GM21529 (cell line): Measurements from ENCODE around the gene ENDOU.

Source experiments
- ATAC-seq: cut with Tn5 transposase; IDR thresholded peaks from one replicate; pipeline ENCODE4 v1.9.1; 2021; ENCODE audit not compliant: unreplicated experiment

The ENDOU gene

DNA sequence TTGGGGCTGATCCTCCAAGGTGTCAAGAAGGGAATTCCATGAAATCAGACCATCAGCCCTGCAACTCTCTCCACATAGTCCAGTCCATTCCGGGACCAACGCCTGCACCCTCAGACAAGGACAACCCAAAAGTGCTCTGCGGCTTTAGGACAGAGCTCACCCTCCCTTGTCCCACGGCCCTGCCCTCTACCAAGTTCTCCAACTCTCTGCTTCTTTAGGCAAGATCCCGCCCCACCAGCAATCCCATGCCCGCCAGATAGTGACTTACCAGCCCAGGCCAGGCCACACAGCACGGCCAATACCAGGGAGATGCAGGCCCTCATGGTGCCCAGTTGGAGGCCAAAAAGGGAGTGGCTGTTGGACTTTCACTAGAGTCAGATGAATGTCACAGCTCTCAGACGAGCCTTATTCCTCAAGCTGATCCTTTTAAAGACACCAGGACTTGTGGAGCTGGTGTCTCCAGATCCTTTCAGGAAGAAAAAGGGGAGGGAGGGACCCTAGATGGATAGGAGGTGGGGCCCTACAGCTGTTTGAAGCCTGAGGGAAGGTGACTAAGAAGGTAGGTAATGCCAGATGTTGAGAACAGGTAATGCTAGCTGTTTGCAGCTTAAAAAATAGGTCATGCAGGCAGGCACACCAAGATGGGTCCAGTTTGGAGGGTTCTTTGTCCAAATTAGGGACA lies at the start of gene ENDOU:
Gene ENDOU (minus strand): TSS at position 400 of the 682 bp plus-strand sequence. CDS start 77 bp downstream, at position 323.
- no peak for ATAC-seq

GRCh38 chr12:47774663-47775062 lies 49.4 kb upstream of the ENDOU start:
- ATAC-seq, result no peak

GRCh38 chr12:47773858-47774580 lies 48.7 kb upstream of the ENDOU start:
- no peak for ATAC-seq

DNA sequence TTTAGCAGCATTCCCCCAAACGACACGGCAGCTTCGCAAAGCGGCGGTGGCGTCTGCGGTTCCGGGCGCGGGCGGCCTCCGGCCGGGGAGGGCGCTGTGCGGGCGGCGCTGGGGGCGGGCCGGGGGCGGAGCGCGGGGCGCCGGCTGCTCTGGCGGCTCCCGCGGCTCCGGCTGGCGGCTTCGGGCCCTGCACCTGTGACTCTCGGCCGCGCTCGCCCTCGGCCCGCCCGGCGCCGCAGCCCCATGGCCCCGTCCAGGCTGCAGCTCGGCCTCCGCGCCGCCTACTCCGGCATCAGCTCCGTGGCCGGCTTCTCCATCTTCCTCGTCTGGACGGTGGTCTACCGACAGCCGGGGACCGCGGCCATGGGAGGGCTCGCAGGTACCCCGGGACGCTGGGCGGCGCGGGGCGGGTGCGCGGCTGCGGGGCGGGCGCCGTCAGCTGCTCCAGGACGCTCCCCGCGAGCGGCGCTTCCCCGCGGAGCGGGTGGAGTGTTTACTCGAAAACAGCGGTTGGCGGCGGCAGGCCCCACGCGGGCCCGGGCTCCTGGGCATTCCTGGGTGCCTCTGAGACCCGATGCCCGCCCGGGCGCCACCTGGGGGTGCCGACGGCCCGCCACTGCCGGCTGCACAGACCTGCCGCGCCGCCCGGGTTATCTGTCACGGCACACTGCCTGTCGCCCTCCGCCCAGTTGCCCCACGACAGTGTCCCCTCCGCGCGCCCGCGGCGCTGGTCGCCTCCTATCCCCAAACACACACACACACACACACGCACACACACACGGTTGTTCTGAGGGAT lies 48.0 kb upstream of the ENDOU start, which contains the start of gene SLC48A1:
Gene SLC48A1 (plus strand): TSS at position 177 of the 796 bp plus-strand sequence. CDS start 67 bp downstream, at position 244.
- peak; percentile 80 for ATAC-seq

GRCh38 chr12:47772738-47773061 lies 47.4 kb upstream of the ENDOU start:
- ATAC-seq, result no peak

DNA sequence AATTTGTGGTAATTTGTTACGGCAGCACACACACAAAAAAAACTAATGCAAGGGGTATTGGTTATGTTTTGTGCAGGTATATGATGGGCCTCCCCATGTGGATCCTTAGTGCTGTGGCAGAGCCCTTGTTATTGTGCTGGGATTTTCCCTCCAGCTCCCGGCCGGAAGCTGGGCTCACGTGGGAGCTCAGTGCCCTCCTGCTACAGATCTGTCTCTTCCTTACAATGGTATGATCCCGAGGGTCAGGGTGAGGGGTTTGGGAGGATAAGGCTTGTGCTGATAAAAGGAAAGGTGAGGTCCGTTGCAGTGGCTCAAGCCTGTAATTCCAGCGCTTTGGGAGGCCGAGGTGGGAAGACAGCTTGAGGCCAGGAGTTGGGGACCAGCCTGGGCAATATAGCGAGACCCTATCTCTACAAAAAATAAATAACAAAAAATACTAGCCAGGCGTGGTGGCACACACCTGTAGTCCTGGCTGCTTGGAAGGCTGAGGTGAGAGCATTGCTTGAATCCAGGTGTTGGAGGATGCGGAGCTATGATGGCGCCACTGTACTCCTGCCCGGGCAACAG lies 46.9 kb upstream of the ENDOU start:
- ATAC-seq, result no peak

DNA sequence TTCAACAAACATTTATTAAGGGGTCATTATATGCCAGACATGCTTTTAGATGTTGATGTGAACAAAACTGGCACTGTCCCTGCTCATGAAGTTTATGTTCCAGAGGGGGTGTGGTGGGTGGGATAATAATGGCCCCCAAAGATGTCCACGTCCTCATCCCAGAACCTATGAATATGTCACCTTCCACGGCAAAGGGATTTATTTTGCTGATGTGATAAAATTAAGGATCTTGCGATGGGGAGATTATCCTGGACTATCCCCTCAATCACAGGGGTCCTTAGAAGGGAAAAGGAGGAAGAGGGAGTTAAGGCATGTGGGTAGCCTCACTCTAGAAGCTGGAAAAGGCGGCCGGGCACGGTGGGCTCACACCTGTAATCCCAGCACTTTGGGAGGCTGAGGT lies 46.0 kb upstream of the ENDOU start:
- no peak for ATAC-seq

- ATAC-seq, result no peak
Measured at GRCh38 chr12:47770086-47770726, 44.9 kb upstream of the ENDOU start.

DNA sequence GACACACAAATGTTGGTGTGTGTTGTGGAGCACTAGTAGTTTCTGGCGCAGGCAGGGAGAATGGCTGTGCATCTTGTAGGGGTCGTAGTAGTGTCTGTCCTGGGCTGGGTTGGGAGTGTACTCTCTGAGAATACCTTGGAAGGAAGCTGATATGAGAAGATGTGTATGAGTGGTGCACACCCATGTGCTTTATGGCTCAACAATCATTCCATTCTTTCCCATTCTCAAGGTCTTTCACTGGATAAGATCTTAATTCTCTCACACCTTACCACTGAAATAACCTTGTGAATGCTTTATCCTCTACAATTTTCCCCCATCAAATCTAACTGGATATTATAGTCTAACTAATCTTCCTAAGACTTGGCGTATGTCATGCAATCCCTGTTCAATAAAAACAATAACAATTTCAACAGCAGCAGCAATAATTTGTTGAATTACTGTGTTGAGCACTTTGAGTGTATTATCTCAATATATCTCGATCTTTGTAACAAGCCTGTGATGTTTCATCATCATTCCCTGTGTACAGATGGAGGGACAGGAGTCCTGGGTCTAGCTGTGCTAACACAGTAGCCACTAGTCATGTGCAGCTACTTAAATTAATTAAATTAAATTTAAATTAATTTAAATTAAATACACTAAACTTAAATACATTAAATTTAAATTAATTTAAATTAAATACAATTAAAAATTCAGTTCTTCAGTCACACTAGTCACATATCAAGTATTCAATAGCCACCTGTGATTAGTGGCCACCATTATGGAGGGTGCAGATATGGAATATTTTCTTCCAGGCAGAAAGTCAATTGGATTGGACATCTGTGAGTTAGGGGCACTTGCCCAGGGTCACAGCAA lies 44.2 kb upstream of the ENDOU start:
- no peak for ATAC-seq

GRCh38 chr12:47768323-47768811 lies 43.1 kb upstream of the ENDOU start:
- no peak for ATAC-seq

DNA sequence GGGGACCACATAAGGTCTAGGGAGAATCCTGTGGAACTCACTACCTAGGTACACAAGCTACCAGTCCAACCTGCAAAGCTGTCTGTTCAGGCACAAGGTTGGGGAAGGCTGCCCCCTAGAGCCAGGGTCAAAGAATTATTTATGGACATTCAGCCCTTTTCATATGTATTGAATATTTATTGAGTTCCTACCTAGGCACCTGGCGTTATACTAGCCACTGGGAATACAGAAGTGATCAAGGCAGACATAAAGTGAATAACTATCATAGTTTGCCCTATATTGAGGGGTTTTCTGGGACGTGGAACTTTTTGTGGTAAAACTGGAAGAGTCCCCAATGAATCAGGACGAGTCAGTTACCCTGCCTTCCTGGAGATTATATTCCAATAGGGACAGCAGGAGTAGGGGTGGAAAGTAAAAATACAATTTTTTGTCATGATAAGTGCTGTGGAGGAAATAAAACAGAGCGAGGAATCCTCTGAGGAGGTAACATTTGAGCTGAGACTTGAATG lies 42.0 kb upstream of the ENDOU start:
- peak; percentile 52 for ATAC-seq

GRCh38 chr12:47766502-47767215 lies 41.4 kb upstream of the ENDOU start:
- no peak for ATAC-seq

GRCh38 chr12:47763481-47764346 lies 38.4 kb upstream of the ENDOU start:
- no peak for ATAC-seq

- ATAC-seq, result no peak
Measured at GRCh38 chr12:47762850-47763465, 37.7 kb upstream of the ENDOU start.

DNA sequence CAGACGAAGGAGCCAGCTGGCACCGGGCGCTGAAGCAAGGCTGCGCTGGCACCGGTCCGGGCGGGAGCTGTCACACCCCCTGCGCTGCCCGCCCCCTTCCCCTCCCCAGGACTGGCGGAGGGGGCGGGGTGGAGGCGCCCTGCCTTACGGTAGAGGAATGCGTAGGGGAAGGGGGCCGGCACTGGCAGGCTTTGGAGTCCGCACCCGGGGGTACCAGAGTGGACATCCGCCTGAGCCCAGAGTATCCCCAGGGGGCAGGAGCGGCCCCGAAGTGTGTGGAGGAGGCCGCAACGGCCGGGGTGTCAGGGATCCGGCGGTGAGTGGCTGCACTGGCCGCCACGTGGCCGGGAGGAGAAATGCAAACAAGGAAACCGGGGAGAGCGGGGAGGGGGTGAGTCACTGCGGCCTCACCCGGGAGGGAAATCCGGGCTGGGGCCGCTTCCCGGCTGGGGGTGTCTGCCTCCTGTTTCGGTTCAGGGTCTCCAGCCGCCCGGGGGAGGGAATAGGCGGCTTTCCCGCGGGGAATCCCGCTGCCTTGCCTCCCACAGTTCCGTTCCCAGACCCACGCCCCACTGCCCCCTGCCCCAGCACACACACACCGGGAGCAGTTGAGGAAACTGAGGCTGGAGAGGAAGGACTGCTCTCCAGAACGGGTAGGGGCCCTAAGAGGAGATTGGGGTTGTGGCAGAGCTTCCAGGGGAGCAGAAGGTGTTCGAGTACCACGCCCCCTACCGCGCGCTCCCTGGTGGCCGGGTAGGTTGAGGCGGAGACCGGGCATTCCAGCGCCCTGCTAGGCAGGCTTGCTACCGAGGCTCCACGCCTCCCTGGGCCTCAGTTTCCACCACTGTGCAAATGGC lies 33.8 kb upstream of the ENDOU start, which contains the start of gene RAPGEF3:
Gene RAPGEF3 (minus strand): TSS at position 47 of the 857 bp plus-strand sequence. CDS start 324 bp downstream, outside the sequence.
- ATAC-seq, result peak; percentile 60

DNA sequence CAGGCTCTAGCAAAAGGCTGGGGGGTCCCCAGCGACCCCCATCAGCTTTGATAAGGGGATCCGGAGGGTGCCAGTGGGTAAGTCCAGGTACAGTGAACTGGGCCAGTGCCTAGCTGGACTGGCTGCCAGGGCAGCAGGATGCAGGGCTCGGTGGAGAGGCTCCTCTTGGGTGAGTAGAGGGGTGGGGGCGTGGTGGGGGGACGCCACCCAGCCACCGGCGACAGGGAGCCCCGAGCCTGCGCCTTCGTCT lies 33.2 kb upstream of the ENDOU start:
- no peak for ATAC-seq
